SK-N-SH (cell line): ENCODE results near the gene UMODL1.

Source experiments
- CTCF ChIP-seq: fragments of 200-600 bp; sonication (generic); IDR thresholded peaks from 2 replicates; pipeline ENCODE4 v1.6.1; 2017; ENCODE audit warnings: antibody characterized with exemption, mild to moderate bottlenecking, moderate library complexity
- ELF1 ChIP-seq: IDR thresholded peaks from 2 replicates; pipeline ENCODE4 v1.4.0; 2012
- EP300 ChIP-seq, 2 experiments: IDR thresholded peaks; 2 replicates each; pipeline versions ENCODE4 v1.4.0 to v1.6.1; 2012; ENCODE audit warnings: borderline replicate concordance in 1 of 2, low read depth in 1 of 2, low read length in 1 of 2
- EZH2phosphoT487 ChIP-seq: fragments of 200-600 bp; sonication (generic); IDR thresholded peaks from 2 replicates; pipeline ENCODE4 v1.6.1; 2017; ENCODE audit warnings: low read depth, mixed run types, mild to moderate bottlenecking, antibody characterized with exemption, moderate library complexity, borderline replicate concordance
- FOSL2 ChIP-seq: IDR thresholded peaks from 2 replicates; pipeline ENCODE4 v1.4.0; 2012; ENCODE audit warnings: low read depth, mild to moderate bottlenecking, moderate library complexity, borderline replicate concordance
- GATA2 ChIP-seq: sonication (generic); formaldehyde crosslinking; IDR thresholded peaks from 2 replicates; pipeline ENCODE4 v1.5.0; 2020; ENCODE audit warnings: mild to moderate bottlenecking, missing genetic modification reagents
- NFIC ChIP-seq: IDR thresholded peaks from 2 replicates; pipeline ENCODE4 v1.4.0; 2012; ENCODE audit warnings: borderline replicate concordance
- PBX3 ChIP-seq: IDR thresholded peaks from 2 replicates; pipeline ENCODE4; 2012
- RFX5 ChIP-seq: IDR thresholded peaks from 2 replicates; pipeline ENCODE4 v1.6.1; 2012; ENCODE audit warnings: mild to moderate bottlenecking, improper control_type of control experiment, low read length
- USF2 ChIP-seq: fragments of 150-350 bp; IDR thresholded peaks from 2 replicates; pipeline ENCODE4 v1.6.1; 2017; ENCODE audit warnings: antibody characterized with exemption, low read length, low read depth, borderline replicate concordance

- TF ChIP-seq ELF1 (no peak), EZH2phosphoT487 (no peak), CTCF (no peak), NFIC (no peak), EP300 (IDR thresholded peaks at IDR 0.05; ENCODE audit: borderline replicate concordance in 1 of 2, low read depth in 1 of 2, low read length in 1 of 2) (no peak), USF2 (no peak), RFX5 (no peak), GATA2 (no peak), FOSL2 (no peak), PBX3 (no peak)
Measured at GRCh38 chr21:42049578-42050430, 21.3 kb upstream of the UMODL1 start.
